Measurements from ENCODE around the gene NEGR1.

NEGR1 gene

GRCh38 chr1:72023063-72023930 is 259.0 kb downstream of the NEGR1 start:
- DNase-seq (ENCODE audit: low read depth): no peak

- DNase-seq (ENCODE audit: low read depth): no peak
Measured at GRCh38 chr1:72018562-72018961, 263.8 kb downstream of the NEGR1 start.

GRCh38 chr1:72015006-72015405 is 267.3 kb downstream of the NEGR1 start:
- no peak for DNase-seq (ENCODE audit: low read depth)

GRCh38 chr1:72013161-72013560 is 269.2 kb downstream of the NEGR1 start:
- no peak for DNase-seq (ENCODE audit: low read depth)

GRCh38 chr1:72011721-72012120 is 270.6 kb downstream of the NEGR1 start:
- no peak for DNase-seq (ENCODE audit: low read depth)

GRCh38 chr1:72010094-72010431 is 272.3 kb downstream of the NEGR1 start:
- no peak for DNase-seq (ENCODE audit: low read depth)

GRCh38 chr1:72009173-72010093 is 272.9 kb downstream of the NEGR1 start:
- no peak for DNase-seq (ENCODE audit: low read depth)

GRCh38 chr1:72007312-72007711 is 275.0 kb downstream of the NEGR1 start:
- DNase-seq (ENCODE audit: low read depth): no peak

GRCh38 chr1:72006092-72006491 is 276.2 kb downstream of the NEGR1 start:
- DNase-seq (ENCODE audit: low read depth): no peak

- DNase-seq (ENCODE audit: low read depth): no peak
Measured at GRCh38 chr1:72003092-72003491, 279.2 kb downstream of the NEGR1 start.

GRCh38 chr1:72000809-72001208 is 281.5 kb downstream of the NEGR1 start:
- no peak for DNase-seq (ENCODE audit: low read depth)

- no peak for DNase-seq (ENCODE audit: low read depth)
Measured at GRCh38 chr1:71994646-71995045, 287.7 kb downstream of the NEGR1 start.

- DNase-seq (ENCODE audit: low read depth): no peak
Measured at GRCh38 chr1:71987181-71987580, 295.2 kb downstream of the NEGR1 start.

GRCh38 chr1:71986160-71986559 is 296.2 kb downstream of the NEGR1 start:
- no peak for DNase-seq (ENCODE audit: low read depth)

- DNase-seq (ENCODE audit: low read depth): no peak
Measured at GRCh38 chr1:71980556-71980955, 301.8 kb downstream of the NEGR1 start.

- no peak for DNase-seq (ENCODE audit: low read depth)
Measured at GRCh38 chr1:71979882-71980281, 302.5 kb downstream of the NEGR1 start.

- no peak for DNase-seq (ENCODE audit: low read depth)
Measured at GRCh38 chr1:71967670-71968069, 314.7 kb downstream of the NEGR1 start.

- no peak for DNase-seq (ENCODE audit: low read depth)
Measured at GRCh38 chr1:71964188-71964587, 318.2 kb downstream of the NEGR1 start.

- DNase-seq (ENCODE audit: low read depth): no peak
Measured at GRCh38 chr1:71956613-71957285, 325.6 kb downstream of the NEGR1 start.

- no peak for DNase-seq (ENCODE audit: low read depth)
Measured at GRCh38 chr1:71950579-71950978, 331.8 kb downstream of the NEGR1 start.

- DNase-seq (ENCODE audit: low read depth): no peak
Measured at GRCh38 chr1:71949681-71950080, 332.7 kb downstream of the NEGR1 start.

GRCh38 chr1:71948561-71948960 is 333.8 kb downstream of the NEGR1 start:
- no peak for DNase-seq (ENCODE audit: low read depth)

- DNase-seq (ENCODE audit: low read depth): no peak
Measured at GRCh38 chr1:71944006-71944405, 338.3 kb downstream of the NEGR1 start.
